A549 (cell line): ENCODE data around the gene TTYH2.

ENCODE experiments used
- GATA3 ChIP-seq: IDR thresholded peaks from 2 replicates; pipeline ENCODE4 v1.6.1; 2012; ENCODE audit warnings: borderline replicate concordance
- MYC ChIP-seq: IDR thresholded peaks from 2 replicates; pipeline ENCODE4 v1.6.1; 2012; ENCODE audit warnings: mild to moderate bottlenecking, inconsistent platforms, low read length, improper control_type of control experiment, borderline replicate concordance
- POLR2A ChIP-seq: IDR thresholded peaks from 2 replicates; pipeline ENCODE4 v1.6.1; 2012; ENCODE audit warnings: mild to moderate bottlenecking, low read length

GRCh38 chr17:74283371-74283673 lies 70.0 kb downstream of the TTYH2 start:
- no peak for TF ChIP-seq MYC
- TF ChIP-seq POLR2A, result no peak
- TF ChIP-seq GATA3, result no peak
